IMR-90 (cell line): Measurements from ENCODE around the gene PLAAT3.
"Not testable (repeated sequence)": the region's sequence is repeated elsewhere in the genome, so short reads cannot be mapped to it uniquely, and the experiment has no call there.

Experiments
- BHLHE40 ChIP-seq: fragments of 150-350 bp; IDR thresholded peaks from 2 replicates; pipeline ENCODE4 v1.6.1; 2016; ENCODE audit warnings: mild to moderate bottlenecking, low read depth, low read length
- CEBPB ChIP-seq: IDR thresholded peaks from 2 replicates; pipeline ENCODE4 v1.6.1; 2012; ENCODE audit warnings: low read depth, low read length, improper control_type of control experiment
- CTCF ChIP-seq: conservative IDR thresholded peaks from 2 replicates; pipeline ENCODE4 v1.5.1; 2012; ENCODE audit warnings: mild to moderate bottlenecking, low read depth, low read length, improper control_type of control experiment
- MAFK ChIP-seq: IDR thresholded peaks from 2 replicates; pipeline ENCODE4 v1.6.1; 2012; ENCODE audit warnings: low read depth, low read length, improper control_type of control experiment
- MAZ ChIP-seq: IDR thresholded peaks from 2 replicates; pipeline ENCODE4 v1.6.1; 2012; ENCODE audit warnings: low read depth, mild to moderate bottlenecking, low read length, improper control_type of control experiment, moderate library complexity, borderline replicate concordance
- MXI1 ChIP-seq: IDR thresholded peaks from 2 replicates; pipeline ENCODE4 v1.6.1; 2012; ENCODE audit warnings: low read depth, mild to moderate bottlenecking, low read length, moderate library complexity, borderline replicate concordance
- POLR2A ChIP-seq: IDR thresholded peaks from 2 replicates; pipeline ENCODE4 v1.6.1; 2012; ENCODE audit warnings: mild to moderate bottlenecking, low read depth, low read length
- RAD21 ChIP-seq: IDR thresholded peaks from 2 replicates; pipeline ENCODE4 v1.6.1; 2012; ENCODE audit warnings: low read length, improper control_type of control experiment
- RCOR1 ChIP-seq: IDR thresholded peaks from 2 replicates; pipeline ENCODE4 v1.6.1; 2012; ENCODE audit warnings: mild to moderate bottlenecking, low read length, improper control_type of control experiment; ENCODE audit not compliant: insufficient replicate concordance
- RFX5 ChIP-seq: IDR thresholded peaks from 2 replicates; pipeline ENCODE4 v1.8.0; 2012; ENCODE audit warnings: low read depth, mild to moderate bottlenecking, low read length, moderate library complexity
- SMC3 ChIP-seq: fragments of 150-350 bp; IDR thresholded peaks from 2 replicates; pipeline ENCODE4 v1.6.1; 2016; ENCODE audit warnings: low read depth, mild to moderate bottlenecking, antibody characterized with exemption, low read length, moderate library complexity
- TF ChIP-seq, protein P1 (sequence below): fragments of 150-350 bp; IDR thresholded peaks from 2 replicates; pipeline ENCODE4 v1.6.1; 2016; ENCODE audit warnings: low read depth, mild to moderate bottlenecking, low read length, moderate library complexity, borderline replicate concordance

- not testable (repeated sequence) for TF ChIP-seq CTCF, RAD21, POLR2A, MAZ, SMC3, CEBPB, MAFK, BHLHE40, RFX5, MXI1, RCOR1
- TF ChIP-seq, protein P1, sequence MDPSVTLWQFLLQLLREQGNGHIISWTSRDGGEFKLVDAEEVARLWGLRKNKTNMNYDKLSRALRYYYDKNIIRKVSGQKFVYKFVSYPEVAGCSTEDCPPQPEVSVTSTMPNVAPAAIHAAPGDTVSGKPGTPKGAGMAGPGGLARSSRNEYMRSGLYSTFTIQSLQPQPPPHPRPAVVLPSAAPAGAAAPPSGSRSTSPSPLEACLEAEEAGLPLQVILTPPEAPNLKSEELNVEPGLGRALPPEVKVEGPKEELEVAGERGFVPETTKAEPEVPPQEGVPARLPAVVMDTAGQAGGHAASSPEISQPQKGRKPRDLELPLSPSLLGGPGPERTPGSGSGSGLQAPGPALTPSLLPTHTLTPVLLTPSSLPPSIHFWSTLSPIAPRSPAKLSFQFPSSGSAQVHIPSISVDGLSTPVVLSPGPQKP = not testable (repeated sequence)
Measured at GRCh38 chr11:63528156-63528555, 86.1 kb downstream of the PLAAT3 start.
